GM19468 (cell line): ENCODE results near the gene NADK2.

Source experiments
- ATAC-seq: cut with Tn5 transposase; IDR thresholded peaks from one replicate; pipeline ENCODE4 v1.9.1; 2021; ENCODE audit warnings: mild to moderate bottlenecking, moderate library complexity, moderate number of reproducible peaks; ENCODE audit not compliant: unreplicated experiment; ENCODE audit errors: extremely low read depth

NADK2 gene

DNA sequence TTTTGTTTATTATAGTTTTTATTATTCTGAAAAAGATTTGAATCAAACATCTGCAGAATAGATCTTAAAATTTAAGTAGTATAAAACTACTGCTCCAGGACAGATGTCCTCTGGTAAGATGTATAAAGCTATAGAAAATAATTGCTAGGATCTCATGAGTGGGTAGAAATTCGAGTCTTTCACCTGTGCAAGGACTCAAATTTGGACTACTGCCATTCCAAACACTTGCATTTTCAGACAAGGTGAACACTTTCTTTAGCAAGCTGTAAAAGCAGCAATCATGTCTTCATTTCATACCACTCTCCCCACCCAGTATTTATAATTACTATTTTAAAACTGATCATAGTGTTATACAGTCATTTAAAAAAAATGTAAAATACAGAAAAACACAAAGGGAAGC lies 69.1 kb downstream of the NADK2 start:
- no peak for ATAC-seq

DNA sequence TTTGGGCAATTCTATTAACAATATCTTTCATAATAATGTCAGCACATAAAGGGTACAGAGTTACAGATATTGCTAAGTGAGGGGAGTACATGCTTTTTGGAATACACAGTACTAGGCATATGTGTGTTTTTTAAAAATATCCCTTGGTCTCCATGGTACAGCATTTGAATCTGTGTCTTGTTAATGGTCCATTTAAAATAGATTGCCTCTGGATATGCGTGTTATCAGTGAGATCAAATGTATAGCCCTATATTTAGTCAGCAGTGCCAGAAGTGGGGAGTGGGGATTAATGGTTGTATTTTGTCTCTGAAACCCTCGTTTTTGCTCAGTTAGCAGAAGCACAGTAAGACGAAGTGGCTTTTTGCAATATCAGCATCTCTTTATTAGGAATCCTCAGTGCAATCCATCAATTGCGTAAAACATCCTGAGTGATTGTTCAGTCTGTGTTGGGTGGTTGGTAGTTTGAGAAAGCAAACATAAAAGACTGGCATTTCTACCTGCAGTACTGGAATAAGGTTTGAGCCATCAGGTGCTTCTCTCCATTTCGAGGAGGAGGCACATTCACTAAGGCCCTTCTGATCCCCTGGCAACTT lies 70.8 kb downstream of the NADK2 start:
- no peak for ATAC-seq

DNA sequence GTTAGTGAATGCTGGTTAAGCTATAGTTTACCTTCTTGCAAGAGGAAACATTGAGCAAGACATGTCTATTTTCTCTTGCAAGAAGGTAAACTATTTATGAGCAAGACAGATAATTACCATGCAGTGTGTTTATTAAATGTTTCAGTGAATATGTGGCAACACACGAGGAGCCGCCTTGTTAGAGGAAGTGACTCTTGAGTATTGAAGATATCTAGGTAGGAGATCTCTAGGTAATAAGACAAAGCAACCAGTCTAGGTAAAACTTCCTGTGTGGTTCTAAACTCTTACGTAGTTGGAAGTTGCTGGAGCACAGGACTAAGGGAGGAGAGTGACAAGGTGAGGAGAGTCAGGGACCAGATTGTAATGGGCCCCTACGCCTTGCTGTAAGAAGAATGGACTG lies 73.0 kb downstream of the NADK2 start:
- ATAC-seq: no peak

DNA sequence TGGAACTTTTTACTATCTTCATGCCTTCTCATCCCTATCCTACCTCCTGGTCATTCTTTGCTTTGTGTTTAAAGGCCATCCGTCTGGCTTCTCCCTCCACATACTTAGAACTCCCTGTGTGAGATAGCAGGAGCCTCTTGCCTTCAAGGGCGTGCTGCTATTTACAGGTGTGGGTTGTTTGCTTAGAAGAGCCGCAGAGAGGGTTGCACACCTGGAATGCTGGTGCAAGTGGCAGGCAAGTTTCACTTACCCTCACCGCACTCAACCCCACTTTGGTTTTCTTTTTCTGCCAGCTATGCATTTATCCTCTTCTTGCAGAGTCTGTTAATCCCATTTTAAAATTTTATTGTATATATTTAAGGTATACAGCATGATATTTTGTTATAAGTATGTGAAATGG lies 77.3 kb downstream of the NADK2 start:
- no peak for ATAC-seq

DNA sequence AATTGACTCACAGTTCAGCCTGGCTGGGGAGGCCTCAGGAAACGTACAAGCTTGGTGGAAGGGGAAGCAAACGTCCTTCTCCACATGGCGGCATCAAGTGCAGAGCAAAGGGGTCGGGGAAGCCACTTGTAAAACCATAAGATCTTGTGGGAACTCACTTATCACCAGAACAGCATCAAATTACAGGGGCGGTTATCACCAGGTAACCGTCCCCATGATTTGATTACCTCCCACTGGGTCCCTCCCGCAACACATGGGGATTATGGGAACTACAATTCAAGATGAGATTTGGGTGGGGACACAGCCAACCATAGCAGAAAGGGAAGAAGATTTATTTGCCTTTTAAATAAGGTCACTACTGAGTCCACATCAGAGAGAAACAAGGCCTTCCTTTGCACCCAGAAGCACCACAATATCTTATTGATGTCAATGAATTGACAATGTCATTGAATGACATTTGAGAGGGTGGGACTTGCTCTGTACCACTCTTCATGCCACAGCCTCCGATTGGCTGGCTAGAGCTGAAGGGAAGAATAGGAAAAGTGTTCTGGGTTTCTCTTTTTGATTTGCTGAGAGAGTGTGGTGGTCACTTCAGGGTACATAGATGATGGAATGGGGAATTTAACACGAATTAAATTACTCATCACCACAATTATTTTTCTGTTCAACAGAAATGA lies 78.8 kb downstream of the NADK2 start:
- no peak for ATAC-seq

DNA sequence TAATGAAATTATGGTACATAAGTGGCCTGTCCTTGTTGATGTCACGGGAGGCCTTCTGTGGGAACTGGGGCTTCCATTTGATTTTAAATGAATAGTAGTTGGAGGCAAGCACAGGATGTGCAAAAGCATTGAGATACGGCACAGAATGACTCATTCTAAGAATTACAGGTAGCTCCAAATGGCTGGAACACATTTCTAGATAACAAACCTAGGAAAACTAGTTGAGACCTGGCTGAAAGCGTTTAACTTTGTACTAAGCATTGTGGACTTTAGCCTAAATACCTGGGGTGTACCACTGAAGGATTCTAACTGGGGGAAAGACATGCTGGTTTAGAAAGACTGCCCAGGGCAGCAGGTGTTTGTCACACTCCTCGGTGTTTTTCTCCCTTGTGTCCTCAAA lies 80.4 kb downstream of the NADK2 start:
- no peak for ATAC-seq

- ATAC-seq: no peak
Measured at GRCh38 chr5:36160617-36161016, 81.1 kb downstream of the NADK2 start.

GRCh38 chr5:36158144-36158543 lies 83.6 kb downstream of the NADK2 start:
- ATAC-seq: no peak

DNA sequence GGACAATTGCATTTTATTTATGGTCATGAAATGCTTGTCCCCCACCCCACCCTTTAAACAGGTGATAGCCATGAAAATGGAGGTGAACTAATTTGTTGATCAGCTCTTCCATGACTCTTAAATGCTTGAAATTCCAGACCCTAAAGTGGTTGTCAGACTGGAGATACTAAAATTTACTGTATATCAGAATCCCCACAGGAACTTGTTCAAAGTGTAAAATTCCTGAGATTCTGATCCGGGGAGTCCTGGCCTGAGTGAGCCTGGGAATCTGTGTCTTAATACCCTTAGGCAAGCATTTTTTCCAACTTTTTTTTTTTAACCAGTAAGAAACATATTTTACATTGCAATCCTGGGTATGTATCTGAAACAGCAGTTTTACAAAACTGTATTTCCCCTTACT lies 85.1 kb downstream of the NADK2 start:
- no peak for ATAC-seq

DNA sequence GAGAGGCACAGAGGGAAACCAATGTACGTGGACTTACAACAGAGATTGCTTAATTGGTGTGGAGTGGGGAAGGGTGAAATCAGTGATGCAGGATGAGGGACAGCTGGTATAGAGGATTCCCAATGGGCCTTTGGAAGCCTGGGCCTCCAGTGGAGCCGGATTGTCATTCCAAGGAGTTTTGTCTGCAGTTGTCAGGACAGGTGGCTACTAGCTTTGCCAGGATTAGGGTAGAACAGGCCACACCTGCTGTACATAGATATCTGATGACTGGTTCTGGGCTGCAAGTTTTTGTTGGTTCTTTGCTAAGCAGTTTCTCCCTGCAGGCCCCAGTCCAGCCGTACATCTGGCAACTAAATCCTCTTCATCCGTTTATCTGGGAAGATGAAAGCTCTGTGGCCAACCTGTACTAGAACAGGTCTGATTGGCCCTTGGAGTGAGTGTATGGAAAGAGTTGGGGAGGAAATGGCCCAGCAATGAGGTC lies 85.6 kb downstream of the NADK2 start:
- no peak for ATAC-seq

DNA sequence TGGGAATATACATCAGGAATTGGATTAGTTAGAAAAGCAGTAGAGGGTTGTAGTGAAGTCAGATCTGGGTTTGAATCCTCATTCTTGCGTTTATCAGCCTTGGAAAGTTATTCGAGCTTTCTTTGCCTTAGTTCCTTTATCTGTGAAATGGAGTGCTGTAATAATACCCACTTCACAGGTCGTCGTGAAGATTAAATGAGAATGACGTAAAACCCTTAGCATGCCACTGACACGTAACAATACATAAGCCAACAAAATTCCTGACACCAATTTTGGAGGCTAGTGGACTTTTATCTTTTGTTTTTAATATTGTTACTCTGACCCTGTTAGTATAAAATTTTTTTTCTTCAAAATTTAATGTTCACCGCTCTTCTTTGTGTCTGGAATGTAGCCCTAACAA lies 86.4 kb downstream of the NADK2 start:
- no peak for ATAC-seq

GRCh38 chr5:36153726-36154125 lies 88.0 kb downstream of the NADK2 start:
- no peak for ATAC-seq

DNA sequence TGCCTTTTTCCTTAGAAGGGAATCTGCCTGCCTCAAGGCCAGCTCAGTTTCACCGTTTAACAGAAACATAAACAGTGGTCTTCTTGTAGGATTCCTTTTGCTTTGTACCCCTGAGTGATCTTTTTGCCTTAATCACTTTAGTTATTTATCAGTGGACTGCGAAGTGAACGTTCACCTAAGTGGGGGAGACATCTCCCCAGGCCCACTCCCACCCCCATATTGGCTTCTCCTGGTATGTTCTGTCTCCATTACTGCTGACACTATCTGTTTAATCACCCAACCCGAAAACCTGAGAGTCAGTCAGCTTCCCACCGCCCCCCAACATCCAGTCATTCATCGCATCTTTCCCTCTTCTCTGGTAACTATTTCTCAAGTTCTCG lies 88.4 kb downstream of the NADK2 start:
- ATAC-seq: no peak

- ATAC-seq: no peak
Measured at GRCh38 chr5:36152324-36153297, 89.1 kb downstream of the NADK2 start.

DNA sequence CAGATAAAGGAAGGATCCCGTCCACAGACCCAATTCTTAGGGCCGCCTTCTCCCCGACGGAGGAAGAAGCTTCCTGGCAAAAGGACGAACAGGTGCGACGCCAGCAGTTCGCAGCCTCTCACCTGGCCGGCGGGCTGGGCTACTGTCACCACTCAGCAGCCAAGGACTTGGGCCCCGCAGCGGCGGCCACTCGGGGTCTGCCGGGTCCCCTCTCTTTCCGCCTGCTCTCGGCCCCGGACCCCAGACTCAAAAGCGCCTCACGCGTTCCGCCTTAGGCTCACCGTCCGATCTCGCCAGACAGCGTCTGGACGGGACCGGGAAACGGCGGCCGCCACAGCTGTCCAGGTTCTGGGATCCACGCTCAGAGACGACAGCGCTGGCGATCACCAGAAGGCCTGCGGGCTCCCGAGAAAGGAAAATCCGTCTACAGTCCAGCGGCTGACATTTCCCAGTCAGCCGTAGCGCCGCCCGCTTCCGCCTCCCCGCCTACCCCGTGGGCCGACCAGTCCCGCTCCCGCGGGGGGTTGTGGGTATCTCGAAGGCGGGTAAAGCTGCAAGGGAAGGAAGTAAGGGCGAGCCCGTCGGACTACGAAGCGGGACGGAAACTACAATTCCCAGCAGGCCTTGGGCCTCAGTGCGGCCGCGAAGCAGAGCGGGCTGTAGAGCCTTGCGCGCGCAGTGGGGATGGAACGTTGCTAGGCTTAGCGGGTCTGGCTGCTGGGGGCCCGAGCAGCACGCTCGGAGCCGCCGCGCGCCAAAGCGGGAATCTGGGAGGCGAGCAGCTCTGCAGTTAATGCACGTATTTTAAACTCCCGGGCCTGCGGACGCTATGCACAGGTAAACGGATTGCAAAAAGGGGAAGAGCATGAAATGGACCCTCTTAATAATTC lies 90.0 kb downstream of the NADK2 start, which contains the start of the genes LMBRD2 and SKP2:
Gene LMBRD2, minus strand, starts transcription at position 454 of the 890 bp plus-strand sequence. CDS start 8,538 bp downstream, outside the sequence.
Gene SKP2, plus strand, starts transcription at position 678 of the 890 bp plus-strand sequence. Its CDS starts 152 bp downstream, at position 830.
- peak; percentile 100 for ATAC-seq

- no peak for ATAC-seq
Measured at GRCh38 chr5:36150676-36151433, 90.9 kb downstream of the NADK2 start.

GRCh38 chr5:36147681-36148080 lies 94.0 kb downstream of the NADK2 start:
- ATAC-seq: no peak

- no peak for ATAC-seq
Measured at GRCh38 chr5:36146390-36146789, 95.3 kb downstream of the NADK2 start.

DNA sequence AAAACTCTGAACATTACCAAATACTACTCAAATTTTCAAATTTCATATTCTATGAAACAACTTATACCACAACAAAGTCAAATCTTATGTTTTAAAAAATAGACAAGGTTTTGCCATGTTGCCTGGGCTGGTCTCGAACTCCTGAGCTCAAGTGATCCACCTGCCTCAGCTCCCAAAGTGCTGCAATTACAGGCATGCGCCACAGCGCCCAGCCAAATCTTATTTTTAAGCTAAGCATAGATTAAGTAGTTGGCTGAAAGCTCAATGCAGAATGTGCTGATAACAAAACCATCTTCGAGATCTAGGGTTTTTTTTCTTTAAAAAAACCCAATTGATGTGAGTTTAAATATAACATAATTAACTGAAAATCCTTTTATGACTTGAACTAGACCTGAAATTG lies 96.4 kb downstream of the NADK2 start:
- ATAC-seq: no peak
